Smooth muscle cell (in vitro differentiated cells): Measurements from ENCODE around the gene MUC6. TPM values are rescaled to one million over a fixed set of nuclear protein-coding genes. Genes with fewer than 3 reads are reported as not detected.
"Not testable (repeated sequence)": the region's sequence is repeated elsewhere in the genome, so short reads cannot be mapped to it uniquely, and the experiment has no call there.

ENCODE experiments used
- DNase-seq: peaks from one replicate; lab custom pipeline; 2025; ENCODE audit not compliant: unreplicated experiment; lab: John Stamatoyannopoulos, UW
- H2AFZ ChIP-seq: fragments of 200-600 bp; sonication (generic); 2 replicates; pipeline ENCODE4 v1.6.0; 2016; ENCODE audit warnings: antibody characterized with exemption, low read depth, mild to moderate bottlenecking
- H3F3A ChIP-seq: fragments of 200-600 bp; sonication (generic); 2 replicates; pipeline ENCODE4 v1.6.0; 2017; ENCODE audit warnings: antibody characterized with exemption, low read depth
- H3K27ac ChIP-seq: fragments of 200-600 bp; sonication (generic); 2 replicates; pipeline ENCODE4 v1.5.1; 2016; ENCODE audit warnings: low read depth, mild to moderate bottlenecking
- H3K27me3 ChIP-seq: fragments of 200-600 bp; sonication (generic); 2 replicates; pipeline ENCODE4 v1.6.1; 2016; ENCODE audit warnings: low read depth, mild to moderate bottlenecking
- H3K36me3 ChIP-seq: fragments of 200-600 bp; sonication (generic); 2 replicates; pipeline ENCODE4 v1.5.1; 2016; ENCODE audit warnings: low read depth
- H3K4me1 ChIP-seq: fragments of 200-600 bp; sonication (generic); 2 replicates; pipeline ENCODE4 v1.5.1; 2016; ENCODE audit warnings: low read depth
- H3K4me2 ChIP-seq: fragments of 200-600 bp; sonication (generic); 2 replicates; pipeline ENCODE4 v1.6.0; 2016; ENCODE audit warnings: mild to moderate bottlenecking
- H3K4me3 ChIP-seq: fragments of 200-600 bp; sonication (generic); 2 replicates; pipeline ENCODE4 v1.5.1; 2016; ENCODE audit warnings: mild to moderate bottlenecking
- H3K79me2 ChIP-seq: fragments of 200-600 bp; sonication (generic); 2 replicates; pipeline ENCODE4 v1.6.0; 2016; ENCODE audit warnings: low read depth, mild to moderate bottlenecking
- H3K9ac ChIP-seq: fragments of 200-600 bp; sonication (generic); 2 replicates; pipeline ENCODE4 v1.6.0; 2016; ENCODE audit warnings: low read depth
- H3K9me3 ChIP-seq: fragments of 200-600 bp; sonication (generic); replicated peaks from 2 replicates; pipeline ENCODE4 v1.5.1; 2016; ENCODE audit warnings: low read depth
- H4K20me1 ChIP-seq: fragments of 200-600 bp; sonication (generic); 2 replicates; pipeline ENCODE4 v1.6.0; 2016; ENCODE audit warnings: low read depth
- WGBS: methylation state at CpG from one replicate; pipeline ENCODE4 v1.1.7; 2016; ENCODE audit warnings: low lambda C conversion rate; 5-methylcytosine and 5-hydroxymethylcytosine counted together
- polyA plus RNA-seq: library from polyadenylated mRNA; unstranded; fragments of >200 nt; fragmentation: Nextera tagmentation; extraction: Ambion mirVana; gene quantifications from 2 replicates; pipeline ENCODE4 v1.2.1, GENCODE V29; 2016
- total RNA-seq: library from RNA; depleted of rRNA; stranded (reverse); fragments of >200 nt; gene quantifications from 2 replicates; pipeline ENCODE4 v1.2.3, GENCODE V29; 2014
- TF ChIP-seq, protein P1 (sequence below): fragments of 200-600 bp; sonication (generic); IDR thresholded peaks from 2 replicates; pipeline ENCODE4 v1.5.1; 2017; ENCODE audit warnings: borderline replicate concordance, mild to moderate bottlenecking, antibody characterized with exemption; ENCODE audit not compliant: insufficient read depth, poor library complexity, severe bottlenecking

MUC6 gene
- total and polyA plus RNA-seq, 2 experiments from 2014 or later = not detected

DNA sequence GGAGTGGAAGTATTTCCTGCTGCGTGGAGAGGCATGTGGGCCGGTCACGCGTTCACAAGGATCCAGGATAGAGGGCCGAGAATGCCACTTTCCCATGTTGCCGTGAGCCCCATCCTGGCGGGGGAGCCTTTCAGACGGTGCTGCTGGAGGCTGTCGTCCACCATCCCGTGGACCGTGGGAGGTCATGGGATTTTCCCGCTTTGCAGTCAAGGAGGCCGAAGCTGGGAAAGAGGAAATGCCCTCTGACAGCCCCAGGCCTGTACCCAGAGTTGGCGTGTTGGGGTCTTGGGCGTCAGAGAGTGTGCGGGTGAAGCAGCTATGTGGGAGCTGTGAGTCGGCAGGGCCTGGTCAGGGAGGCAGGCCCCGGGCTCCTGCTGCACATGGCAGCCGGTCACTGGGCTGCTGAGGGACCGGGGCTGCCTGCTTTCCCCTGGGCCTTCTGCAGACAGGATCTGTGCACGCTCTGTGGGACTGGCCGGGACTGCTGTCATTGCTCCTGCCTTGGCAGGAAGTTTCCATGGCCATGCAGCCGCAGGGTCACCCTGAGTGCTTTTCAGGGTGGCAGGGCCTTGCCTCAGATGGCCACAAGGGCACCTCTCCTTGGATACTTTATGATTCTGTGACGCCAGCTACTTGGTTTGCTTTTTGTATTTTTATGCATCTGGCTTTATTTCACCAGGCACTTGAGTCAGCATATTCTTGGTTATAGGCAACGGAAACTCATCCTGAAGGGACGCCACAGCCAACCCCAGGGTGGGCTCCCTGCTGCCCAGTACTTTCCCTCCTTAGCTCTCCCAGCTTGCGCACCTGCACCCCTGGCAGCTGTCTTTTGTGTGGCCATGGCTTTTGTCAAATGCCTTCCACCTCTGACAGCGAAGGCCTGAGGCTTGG, 58.4 kb downstream of the MUC6 start:
- Histone ChIP-seq H3K9me3 (no peaks in the 10 kb centered on the region), H3K79me2 (peaks cover 3% of the 10 kb centered on the region), H3F3A (no peaks in the 10 kb centered on the region), H3K4me2 (no peak overlapping the region), H3K36me3 (no peaks in the 10 kb centered on the region), H3K9ac (no peak overlapping the region), H4K20me1 (peaks cover 59% of the 10 kb centered on the region), H3K4me1 (no peaks in the 10 kb centered on the region), H3K4me3 (no peak overlapping the region), H2AFZ (no peak overlapping the region), H3K27ac (no peak overlapping the region), H3K27me3 (no peaks in the 10 kb centered on the region)
- no peak for DNase-seq
- 96% methylated on average over 28 of the region's 28 CpGs for WGBS
- TF ChIP-seq, protein P1, sequence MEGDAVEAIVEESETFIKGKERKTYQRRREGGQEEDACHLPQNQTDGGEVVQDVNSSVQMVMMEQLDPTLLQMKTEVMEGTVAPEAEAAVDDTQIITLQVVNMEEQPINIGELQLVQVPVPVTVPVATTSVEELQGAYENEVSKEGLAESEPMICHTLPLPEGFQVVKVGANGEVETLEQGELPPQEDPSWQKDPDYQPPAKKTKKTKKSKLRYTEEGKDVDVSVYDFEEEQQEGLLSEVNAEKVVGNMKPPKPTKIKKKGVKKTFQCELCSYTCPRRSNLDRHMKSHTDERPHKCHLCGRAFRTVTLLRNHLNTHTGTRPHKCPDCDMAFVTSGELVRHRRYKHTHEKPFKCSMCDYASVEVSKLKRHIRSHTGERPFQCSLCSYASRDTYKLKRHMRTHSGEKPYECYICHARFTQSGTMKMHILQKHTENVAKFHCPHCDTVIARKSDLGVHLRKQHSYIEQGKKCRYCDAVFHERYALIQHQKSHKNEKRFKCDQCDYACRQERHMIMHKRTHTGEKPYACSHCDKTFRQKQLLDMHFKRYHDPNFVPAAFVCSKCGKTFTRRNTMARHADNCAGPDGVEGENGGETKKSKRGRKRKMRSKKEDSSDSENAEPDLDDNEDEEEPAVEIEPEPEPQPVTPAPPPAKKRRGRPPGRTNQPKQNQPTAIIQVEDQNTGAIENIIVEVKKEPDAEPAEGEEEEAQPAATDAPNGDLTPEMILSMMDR = no peak

DNA sequence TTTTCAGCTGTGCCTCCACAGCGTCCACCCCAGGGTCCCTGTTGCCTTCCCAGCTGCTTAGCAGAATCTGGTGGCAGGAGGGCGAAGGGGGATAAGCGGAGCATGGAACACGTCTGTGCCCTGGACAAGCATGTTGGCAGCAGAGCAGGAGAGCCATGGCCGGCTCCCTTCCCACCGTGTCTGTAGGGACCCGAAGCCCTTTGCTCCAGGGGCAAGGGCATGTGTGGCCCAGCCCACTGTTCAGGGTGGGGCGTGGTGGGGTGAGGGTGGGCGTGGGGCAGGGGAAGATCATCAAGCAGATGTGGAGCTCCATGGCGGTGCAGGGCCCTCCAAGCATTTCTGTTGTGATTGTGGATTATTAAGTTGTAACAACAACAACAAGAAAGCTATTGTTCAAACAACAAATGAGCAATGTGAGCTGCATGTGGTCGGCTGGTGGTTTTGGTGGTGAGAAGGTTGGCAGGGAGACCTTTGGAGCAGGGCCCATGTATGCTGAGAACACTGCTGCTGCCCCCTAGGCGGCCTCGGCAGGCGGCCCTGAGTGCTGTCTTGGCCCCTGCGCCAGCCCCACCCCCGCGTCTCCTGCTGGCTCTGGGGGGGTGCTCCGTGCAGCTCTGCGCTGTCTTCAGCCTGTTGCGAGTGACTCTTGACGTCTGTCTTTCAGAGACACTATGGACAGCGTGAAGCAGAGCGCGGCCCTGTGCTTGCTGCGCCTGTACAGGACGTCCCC, 59.9 kb downstream of the MUC6 start:
- no peak overlapping the region for H3K4me2 ChIP-seq
- no peaks in the 10 kb centered on the region for H3K4me1 ChIP-seq
- WGBS = 91% methylated on average over 23 of the region's 26 CpGs
- no peak overlapping the region for H3K27ac ChIP-seq
- no peak overlapping the region for H3K9ac ChIP-seq
- H2AFZ ChIP-seq = no peak overlapping the region
- TF ChIP-seq, protein P1 = no peak
- no peak for DNase-seq
- H4K20me1 ChIP-seq = peaks cover 60% of the 10 kb centered on the region
- H3K79me2 ChIP-seq = peaks cover 3% of the 10 kb centered on the region
- no peak overlapping the region for H3K4me3 ChIP-seq
- H3F3A ChIP-seq = no peaks in the 10 kb centered on the region
- no peaks in the 10 kb centered on the region for H3K27me3 ChIP-seq
- H3K36me3 ChIP-seq = no peaks in the 10 kb centered on the region
- no peaks in the 10 kb centered on the region for H3K9me3 ChIP-seq

DNA sequence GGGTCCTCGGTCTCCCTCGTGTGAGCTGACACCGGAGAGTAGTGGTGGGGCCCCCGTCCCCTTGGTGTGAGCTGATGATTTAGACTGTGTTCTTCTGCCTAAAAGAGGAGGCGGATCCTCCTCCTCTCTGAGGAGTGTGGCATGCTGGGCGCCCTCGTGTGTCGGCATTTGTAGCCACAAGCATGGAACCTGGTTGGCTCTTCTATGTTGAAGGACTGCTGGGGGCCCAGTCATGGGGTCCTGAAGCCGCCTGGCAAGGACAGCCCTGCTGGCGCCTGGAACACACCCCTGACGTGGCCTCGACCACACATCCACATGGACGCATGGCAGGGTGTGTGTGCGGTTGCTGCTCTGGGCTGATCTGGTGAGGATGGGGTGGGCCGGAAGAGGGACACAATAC, 60.7 kb downstream of the MUC6 start:
- no peak for DNase-seq
- TF ChIP-seq, protein P1 = peak; percentile 11
- H3K4me2 ChIP-seq = no peak overlapping the region
- WGBS = 84% methylated on average over 15 of the region's 15 CpGs
- no peaks in the 10 kb centered on the region for H3K27me3 ChIP-seq
- no peak overlapping the region for H2AFZ ChIP-seq
- no peaks in the 10 kb centered on the region for H3K4me1 ChIP-seq
- H3K79me2 ChIP-seq = peaks cover 3% of the 10 kb centered on the region
- peaks cover 61% of the 10 kb centered on the region for H4K20me1 ChIP-seq
- no peaks in the 10 kb centered on the region for H3K36me3 ChIP-seq
- no peaks in the 10 kb centered on the region for H3F3A ChIP-seq
- H3K9me3 ChIP-seq = no peaks in the 10 kb centered on the region
- H3K4me3 ChIP-seq = no peak overlapping the region
- no peak overlapping the region for H3K27ac ChIP-seq
- H3K9ac ChIP-seq = no peak overlapping the region

DNA sequence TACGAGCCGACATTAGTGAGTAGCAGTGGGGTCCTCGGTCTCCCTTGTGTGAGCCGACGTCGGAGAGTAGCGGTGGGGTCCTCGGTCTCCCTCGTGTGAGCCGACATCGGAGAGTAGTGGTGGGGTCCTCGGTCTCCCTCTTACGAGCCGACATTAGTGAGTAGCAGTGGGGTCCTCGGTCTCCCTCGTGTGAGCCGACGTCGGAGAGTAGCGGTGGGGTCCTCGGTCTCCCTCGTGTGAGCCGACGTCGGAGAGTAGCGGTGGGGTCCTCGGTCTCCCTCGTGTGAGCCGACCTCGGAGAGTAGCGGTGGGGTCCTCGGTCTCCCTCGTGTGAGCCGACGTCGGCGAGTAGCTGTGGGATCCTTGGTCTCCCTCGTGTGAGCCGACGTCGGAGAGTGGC, 61.1 kb downstream of the MUC6 start:
- H3K36me3 ChIP-seq, H3K27me3 ChIP-seq, H3K27ac ChIP-seq, H3K4me2 ChIP-seq, H3K79me2 ChIP-seq, H3K4me1 ChIP-seq, H3F3A ChIP-seq, H2AFZ ChIP-seq, DNase-seq, H3K4me3 ChIP-seq, H3K9ac ChIP-seq, H3K9me3 ChIP-seq: not testable (repeated sequence)
- peaks cover 61% of the 10 kb centered on the region for H4K20me1 ChIP-seq
- 91% methylated on average over 40 of the region's 41 CpGs for WGBS
